HepG2 (cell line): ENCODE results near the gene IFNG-AS1. TPM values are rescaled to one million over a fixed set of nuclear protein-coding genes. Genes with fewer than 3 reads are reported as not detected.
A peak's percentile ranks its signal among the peaks of the same experiment; 100 is the strongest.

ENCODE experiments used
- ATAC-seq: fragments of 200-7000 bp; cut with Tn5 transposase; 3 replicates; pipeline ENCODE4 v1.9.1; 2020; ENCODE audit warnings: mild to moderate bottlenecking, moderate library complexity
- BruUV-seq: library from RNA; stranded (reverse); fragments of 400-500 nt; replicated peaks from 2 replicates; lab custom pipeline; 2021; lab: Mats Ljungman, UMichigan
- CTCF ChIA-PET: fragments of 300-600 bp; formaldehyde crosslinking; extraction: SDS; loops from one replicate; lab custom pipeline; 2021; ENCODE audit warnings: low total read pairs, inconsistent platforms, low intra/inter-chr PET ratio; lab: Yijun Ruan, JAX
- POLR2A ChIA-PET: fragments of 350-600 bp; sonication (Branson Sonifier 250); formaldehyde crosslinking; loops from one replicate; lab custom pipeline; 2020; ENCODE audit warnings: antibody characterized with exemption, inconsistent platforms; lab: Yijun Ruan, JAX
- DNase-seq: peaks from one replicate; pipeline ENCODE4 v3.0.0-alpha.2; 2015; ENCODE audit warnings: low spot score
- FAIRE-seq: peaks from 3 replicates; lab custom pipeline; 2011; peaks lifted over from hg19 to GRCh38; lab: Jason Lieb, UNC
- H2AFZ ChIP-seq: one replicate; pipeline ENCODE4 v1.6.1; 2011; ENCODE audit warnings: low read length, inconsistent platforms
- H3K27ac ChIP-seq: fragments of 300-600 bp; 3 replicates; pipeline ENCODE4 v1.8.0; 2011; ENCODE audit warnings: mixed run types, mild to moderate bottlenecking, mixed read lengths, low read length, inconsistent platforms; ENCODE audit not compliant: insufficient read depth; ENCODE audit errors: extremely low read length
- H3K27me3 ChIP-seq, 2 experiments: fragments of 200-600 bp in 1 of 2; 2 replicates in 1 of 2; 3 replicates in 1 of 2; pipeline versions ENCODE4 v1.6.0 to v1.8.0; 2011; ENCODE audit warnings: low read length in 2 of 2, mild to moderate bottlenecking in 2 of 2, moderate library complexity in 2 of 2, inconsistent platforms in 1 of 2; ENCODE audit not compliant: insufficient read depth in 2 of 2, control insufficient read depth in 1 of 2
- H3K36me3 ChIP-seq, 2 experiments: fragments of 200-600 bp in 1 of 2; replicated peaks in 1 of 2; 2 replicates in 1 of 2; 3 replicates in 1 of 2; pipeline versions ENCODE4 v1.5.1 to v1.8.0; 2011; ENCODE audit warnings: low read length in 2 of 2, inconsistent platforms in 1 of 2; ENCODE audit not compliant: insufficient read depth in 2 of 2, control insufficient read depth in 1 of 2
- H3K4me1 ChIP-seq: 2 replicates; pipeline ENCODE4 v1.5.1; 2012; ENCODE audit warnings: low read length, inconsistent platforms; ENCODE audit not compliant: insufficient read depth
- H3K4me2 ChIP-seq: 2 replicates; pipeline ENCODE4 v1.6.0; 2011; ENCODE audit warnings: low read depth, low read length, inconsistent platforms
- H3K4me3 ChIP-seq, 3 experiments: fragments of 200-600 bp in 1 of 3; sonication (generic), shearing (Covaris generic) in 1 of 3; replicated peaks in 1 of 3; 2 replicates each; pipeline ENCODE4 v1.5.1; 2011 to 2016; ENCODE audit warnings: low read length in 3 of 3, inconsistent platforms in 2 of 3, low read depth in 2 of 3, mild to moderate bottlenecking in 2 of 3, control low read depth in 1 of 3, mixed read lengths in 1 of 3; ENCODE audit not compliant: insufficient read depth in 1 of 3
- H3K79me2 ChIP-seq: one replicate; pipeline ENCODE4 v1.6.1; 2011; ENCODE audit warnings: low read length, inconsistent platforms; ENCODE audit not compliant: insufficient read depth
- H3K9ac ChIP-seq: 2 replicates; pipeline ENCODE4 v1.6.0; 2011; ENCODE audit warnings: mild to moderate bottlenecking, low read depth, low read length, inconsistent platforms; ENCODE audit not compliant: insufficient read depth
- H3K9me3 ChIP-seq: 2 replicates; pipeline ENCODE4 v1.5.1; 2012; ENCODE audit warnings: mild to moderate bottlenecking, low read length
- H4K20me1 ChIP-seq: 2 replicates; pipeline ENCODE4 v1.6.0; 2011; ENCODE audit warnings: inconsistent platforms, mild to moderate bottlenecking, low read length, moderate library complexity; ENCODE audit not compliant: insufficient read depth
- ELF4 ChIP-seq: sonication (generic); formaldehyde crosslinking; IDR thresholded peaks from 2 replicates; pipeline ENCODE4 v1.5.0; 2020; ENCODE audit warnings: missing genetic modification reagents, mild to moderate bottlenecking, moderate library complexity, borderline replicate concordance
- FOXO4 ChIP-seq: sonication (generic); formaldehyde crosslinking; conservative IDR thresholded peaks from 2 replicates; pipeline ENCODE4 v1.8.1; 2023; ENCODE audit warnings: missing genetic modification reagents
- KAT7 ChIP-seq: IDR thresholded peaks from 2 replicates; pipeline ENCODE4 v1.6.1; 2018; ENCODE audit warnings: borderline replicate concordance, missing compliant biosample characterization
- MNT ChIP-seq: fragments of 450-650 bp; IDR thresholded peaks from 2 replicates; pipeline ENCODE4 v1.6.1; 2016
- NCOA1 ChIP-seq: sonication (generic); formaldehyde crosslinking; IDR thresholded peaks from 2 replicates; pipeline ENCODE4 v1.9.0; 2021; ENCODE audit warnings: missing genetic modification reagents
- NPAS2 ChIP-seq: sonication (generic); formaldehyde crosslinking; IDR thresholded peaks from 2 replicates; pipeline ENCODE4 v1.8.0; 2022; ENCODE audit warnings: mild to moderate bottlenecking, missing genetic modification reagents, borderline replicate concordance
- UBTF ChIP-seq: sonication (generic); formaldehyde crosslinking; IDR thresholded peaks from 2 replicates; pipeline ENCODE4 v1.4.0; 2020; ENCODE audit warnings: mild to moderate bottlenecking, missing genetic modification reagents
- USF2 ChIP-seq, 2 experiments: sonication (generic) in 1 of 2; formaldehyde crosslinking in 1 of 2; IDR thresholded peaks; 2 replicates each; pipeline versions ENCODE4 v1.5.1 to v1.6.1; 2011 to 2020; ENCODE audit warnings: borderline replicate concordance in 1 of 2, low read depth in 1 of 2, low read length in 1 of 2, mild to moderate bottlenecking in 1 of 2, missing genetic modification reagents in 1 of 2, moderate library complexity in 1 of 2
- WGBS: methylation state at CpG from one replicate; pipeline ENCODE4 v1.1.6; 2017; ENCODE audit warnings: low lambda C conversion rate; 5-methylcytosine and 5-hydroxymethylcytosine counted together
- in situ Hi-C: cut with HindIII; loops from 2 replicates; pipeline ENCODE4 v1.10.0; 2017; ENCODE audit warnings: low pct_unique_long_range_greater_than_20kb; ENCODE audit not compliant: extremely low pct_ligation_motif_present
- intact Hi-C: fragments of 100-400 bp; cut with micrococcal nuclease; formaldehyde crosslinking; loops from one replicate; pipeline ENCODE4 v1.10.0; 2022; ENCODE audit not compliant: unreplicated experiment
- polyA plus RNA-seq, 8 experiments: library from polyadenylated mRNA; depleted of rRNA in 3 of 8; stranded (reverse) in 7 of 8; unstranded in 1 of 8; fragments of >200 nt; fragmentation: Illumina TruSeq in 4 of 8; extraction: Trizol in 4 of 8; gene quantifications; 2 replicates each; pipeline versions ENCODE4 v1.2.1 to v1.2.3, GENCODE V29; 2011 to 2016; ENCODE audit warnings: low read depth in 4 of 8, missing spikeins in 1 of 8, mixed read lengths in 1 of 8; ENCODE audit not compliant: insufficient read depth in 1 of 8
- total RNA-seq, 5 experiments: library from RNA; depleted of rRNA; stranded (reverse); fragments of >200 nt; fragmentation: Illumina TruSeq; extraction: Trizol; gene quantifications; 2 replicates each; pipeline ENCODE4 v1.2.3, GENCODE V29; 2016; ENCODE audit warnings: low read depth in 1 of 5
- TF ChIP-seq, protein P1 (sequence below): sonication (generic); formaldehyde crosslinking; IDR thresholded peaks from 2 replicates; pipeline ENCODE4; 2020; ENCODE audit warnings: missing genetic modification reagents, mild to moderate bottlenecking, borderline replicate concordance
- TF ChIP-seq, protein P2 (sequence below): sonication (generic); formaldehyde crosslinking; conservative IDR thresholded peaks from 2 replicates; pipeline ENCODE4 v1.4.0; 2020; ENCODE audit warnings: missing genetic modification reagents

Gene IFNG-AS1
- total and polyA plus RNA-seq, 2 of the 13 experiments (the other 11 are each of a cell fraction or from before 2014, with no cell fraction given): not detected

DNA sequence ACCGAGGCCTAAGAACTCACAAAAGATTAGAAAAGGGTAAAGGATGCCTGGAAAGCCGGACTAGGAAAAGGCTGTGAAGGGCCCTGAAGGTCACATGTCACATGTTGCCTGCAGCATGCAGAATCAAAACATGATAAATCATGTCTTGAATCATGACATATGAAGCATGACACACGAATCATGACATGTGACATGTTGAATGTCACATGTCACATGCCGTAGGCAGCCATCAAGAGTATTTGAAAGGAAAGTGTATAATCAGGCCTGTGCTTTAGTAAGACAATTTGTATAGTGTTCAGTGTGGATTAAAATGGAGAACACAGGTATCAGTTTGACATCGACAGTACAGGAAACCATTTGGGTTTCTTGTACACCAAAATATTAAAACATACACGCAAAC lies 30.8 kb downstream of the IFNG-AS1 start:
- ChIA-PET CTCF (no interaction called here), POLR2A (no interaction called here)
- no peak for FAIRE-seq
- TF ChIP-seq ELF4 (CRISPR knock-in tag): no peak
- TF ChIP-seq, protein P1, sequence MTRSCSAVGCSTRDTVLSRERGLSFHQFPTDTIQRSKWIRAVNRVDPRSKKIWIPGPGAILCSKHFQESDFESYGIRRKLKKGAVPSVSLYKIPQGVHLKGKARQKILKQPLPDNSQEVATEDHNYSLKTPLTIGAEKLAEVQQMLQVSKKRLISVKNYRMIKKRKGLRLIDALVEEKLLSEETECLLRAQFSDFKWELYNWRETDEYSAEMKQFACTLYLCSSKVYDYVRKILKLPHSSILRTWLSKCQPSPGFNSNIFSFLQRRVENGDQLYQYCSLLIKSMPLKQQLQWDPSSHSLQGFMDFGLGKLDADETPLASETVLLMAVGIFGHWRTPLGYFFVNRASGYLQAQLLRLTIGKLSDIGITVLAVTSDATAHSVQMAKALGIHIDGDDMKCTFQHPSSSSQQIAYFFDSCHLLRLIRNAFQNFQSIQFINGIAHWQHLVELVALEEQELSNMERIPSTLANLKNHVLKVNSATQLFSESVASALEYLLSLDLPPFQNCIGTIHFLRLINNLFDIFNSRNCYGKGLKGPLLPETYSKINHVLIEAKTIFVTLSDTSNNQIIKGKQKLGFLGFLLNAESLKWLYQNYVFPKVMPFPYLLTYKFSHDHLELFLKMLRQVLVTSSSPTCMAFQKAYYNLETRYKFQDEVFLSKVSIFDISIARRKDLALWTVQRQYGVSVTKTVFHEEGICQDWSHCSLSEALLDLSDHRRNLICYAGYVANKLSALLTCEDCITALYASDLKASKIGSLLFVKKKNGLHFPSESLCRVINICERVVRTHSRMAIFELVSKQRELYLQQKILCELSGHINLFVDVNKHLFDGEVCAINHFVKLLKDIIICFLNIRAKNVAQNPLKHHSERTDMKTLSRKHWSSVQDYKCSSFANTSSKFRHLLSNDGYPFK (CRISPR knock-in tag): no peak
- peak; percentile 85 for TF ChIP-seq MNT
- no peak for TF ChIP-seq FOXO4 (CRISPR knock-in tag)
- TF ChIP-seq KAT7 (CRISPR knock-in tag): no peak
- TF ChIP-seq, protein P2, sequence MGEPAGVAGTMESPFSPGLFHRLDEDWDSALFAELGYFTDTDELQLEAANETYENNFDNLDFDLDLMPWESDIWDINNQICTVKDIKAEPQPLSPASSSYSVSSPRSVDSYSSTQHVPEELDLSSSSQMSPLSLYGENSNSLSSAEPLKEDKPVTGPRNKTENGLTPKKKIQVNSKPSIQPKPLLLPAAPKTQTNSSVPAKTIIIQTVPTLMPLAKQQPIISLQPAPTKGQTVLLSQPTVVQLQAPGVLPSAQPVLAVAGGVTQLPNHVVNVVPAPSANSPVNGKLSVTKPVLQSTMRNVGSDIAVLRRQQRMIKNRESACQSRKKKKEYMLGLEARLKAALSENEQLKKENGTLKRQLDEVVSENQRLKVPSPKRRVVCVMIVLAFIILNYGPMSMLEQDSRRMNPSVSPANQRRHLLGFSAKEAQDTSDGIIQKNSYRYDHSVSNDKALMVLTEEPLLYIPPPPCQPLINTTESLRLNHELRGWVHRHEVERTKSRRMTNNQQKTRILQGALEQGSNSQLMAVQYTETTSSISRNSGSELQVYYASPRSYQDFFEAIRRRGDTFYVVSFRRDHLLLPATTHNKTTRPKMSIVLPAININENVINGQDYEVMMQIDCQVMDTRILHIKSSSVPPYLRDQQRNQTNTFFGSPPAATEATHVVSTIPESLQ: no peak
- no peak for TF ChIP-seq NPAS2 (CRISPR knock-in tag)
- no peak for TF ChIP-seq UBTF (CRISPR knock-in tag)
- TF ChIP-seq NCOA1 (CRISPR knock-in tag): no peak
- TF ChIP-seq USF2 (IDR thresholded peaks at IDR 0.05; ENCODE audit: low read depth, low read length): peak; percentile 12; the same call in 1 of the 2 replicates
- no peak for TF ChIP-seq USF2 (CRISPR knock-in tag; IDR thresholded peaks at IDR 0.05; ENCODE audit: borderline replicate concordance)

More for the DNA sequence above, 30.8 kb downstream of the IFNG-AS1 start:
- Histone ChIP-seq H3K27ac (no peak overlapping the region), H3K9ac (no peak overlapping the region), H3K4me3 (no peak overlapping the region), H3K4me1 (no peaks in the 10 kb centered on the region), H3K79me2 (no peaks in the 10 kb centered on the region), H4K20me1 (no peaks in the 10 kb centered on the region), H3K4me2 (no peak overlapping the region), H2AFZ (no peak overlapping the region), H3K36me3 (no peaks in the 10 kb centered on the region), H3K9me3 (no peaks in the 10 kb centered on the region), H3K27me3 (no peaks in the 10 kb centered on the region)
- in situ Hi-C loops (no loop called here), intact Hi-C loops (no loop called here)
- DNase-seq (no peak), ATAC-seq (no peak)
- 21% methylated on average over 6 of the region's 6 CpGs for WGBS
- BruUV-seq: no TSS peak
